ENCODE data around the gene PTK6.

Gene PTK6

GRCh38 chr20:63565699-63566335 lies 28.6 kb upstream of the PTK6 start:
- DNase-seq (ENCODE audit: extremely low spot score) = no peak
- no peak for TF ChIP-seq CTCF (IDR thresholded peaks at IDR 0.05; ENCODE audit: control extremely low read depth, extremely low read depth, low read depth, missing control alignments)
- POLR2A ChIA-PET = interaction anchor here (0.7 to 0.9 kb wide), 2 partner anchors 11 to 13 kb away, joined by 3 read pairs; no protein-coding TSS in a partner anchor
- CTCF ChIA-PET = interaction anchor here (1.8 to 1.9 kb wide), 2 partner anchors 11 to 28 kb away, joined by 4 to 8 read pairs; partner anchors contain the start of genes FNDC11 and PTK6

DNA sequence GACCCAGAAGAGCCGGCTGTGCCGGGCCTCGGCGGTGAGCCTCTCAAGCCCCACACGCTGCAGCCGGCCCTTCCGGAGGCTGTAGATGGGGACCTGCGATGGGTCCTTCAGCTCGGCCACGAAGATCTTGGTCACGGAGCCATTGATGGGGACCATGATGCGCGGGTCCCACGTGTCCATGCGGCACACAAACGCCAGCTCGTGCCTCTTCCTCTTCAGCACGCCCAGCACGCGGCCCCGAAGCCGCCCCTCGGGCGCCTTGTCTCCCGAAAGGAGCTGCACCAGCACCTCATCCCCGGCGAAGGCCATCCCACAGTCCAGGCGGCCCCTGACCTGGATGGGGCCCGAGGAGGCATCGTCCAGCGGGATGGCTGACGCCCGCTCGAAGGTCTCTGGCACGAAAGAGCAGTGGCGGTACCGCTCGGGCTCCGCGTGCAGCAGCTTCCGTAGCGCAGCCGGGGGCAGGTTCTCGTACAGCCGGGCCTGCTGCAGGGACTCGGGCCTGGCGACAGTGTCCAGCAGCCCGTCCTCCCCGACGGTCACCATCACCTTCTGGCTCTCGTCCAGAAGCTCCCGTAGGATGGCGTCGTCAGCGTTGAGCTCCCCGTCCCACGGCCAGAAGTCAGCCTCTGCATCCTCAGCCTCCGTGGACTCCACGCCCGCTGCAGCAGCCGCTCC lies 28.0 kb upstream of the PTK6 start:
- DNase-seq (ENCODE audit: extremely low spot score) = no peak
- POLR2A ChIA-PET = interaction anchor here (0.7 to 0.9 kb wide), 2 partner anchors 10 to 12 kb away, joined by 3 read pairs; no protein-coding TSS in a partner anchor
- TF ChIP-seq CTCF (IDR thresholded peaks at IDR 0.05; ENCODE audit: control extremely low read depth, extremely low read depth, low read depth, missing control alignments) = no peak
- CTCF ChIA-PET = interaction anchor here (1.8 to 1.9 kb wide), 2 partner anchors 11 to 27 kb away, joined by 4 to 8 read pairs; partner anchors contain the start of genes FNDC11 and PTK6

- TF ChIP-seq CTCF (IDR thresholded peaks at IDR 0.05; ENCODE audit: control extremely low read depth, extremely low read depth, low read depth, missing control alignments) = no peak
- CTCF ChIA-PET = interaction anchor here (3.9 kb wide), 1 partner anchor 26 kb away, joined by 15 read pairs; the partner anchor contains the start of gene PTK6
- POLR2A ChIA-PET = no interaction called here
- no peak for DNase-seq (ENCODE audit: extremely low spot score)
These were observed 27.0 kb upstream of the PTK6 start for GRCh38 chr20:63564036-63564810.

GRCh38 chr20:63563225-63563935 lies 26.2 kb upstream of the PTK6 start:
- no peak for TF ChIP-seq CTCF (IDR thresholded peaks at IDR 0.05; ENCODE audit: control extremely low read depth, extremely low read depth, low read depth, missing control alignments)
- ChIA-PET POLR2A (interaction anchor here (1.2 kb wide), 1 partner anchor 18 kb away, joined by 4 read pairs; no protein-coding TSS in a partner anchor), CTCF (interaction anchor here (3.9 kb wide), 1 partner anchor 26 kb away, joined by 15 read pairs; the partner anchor contains the start of gene PTK6)
- no peak for DNase-seq (ENCODE audit: extremely low spot score)

DNA sequence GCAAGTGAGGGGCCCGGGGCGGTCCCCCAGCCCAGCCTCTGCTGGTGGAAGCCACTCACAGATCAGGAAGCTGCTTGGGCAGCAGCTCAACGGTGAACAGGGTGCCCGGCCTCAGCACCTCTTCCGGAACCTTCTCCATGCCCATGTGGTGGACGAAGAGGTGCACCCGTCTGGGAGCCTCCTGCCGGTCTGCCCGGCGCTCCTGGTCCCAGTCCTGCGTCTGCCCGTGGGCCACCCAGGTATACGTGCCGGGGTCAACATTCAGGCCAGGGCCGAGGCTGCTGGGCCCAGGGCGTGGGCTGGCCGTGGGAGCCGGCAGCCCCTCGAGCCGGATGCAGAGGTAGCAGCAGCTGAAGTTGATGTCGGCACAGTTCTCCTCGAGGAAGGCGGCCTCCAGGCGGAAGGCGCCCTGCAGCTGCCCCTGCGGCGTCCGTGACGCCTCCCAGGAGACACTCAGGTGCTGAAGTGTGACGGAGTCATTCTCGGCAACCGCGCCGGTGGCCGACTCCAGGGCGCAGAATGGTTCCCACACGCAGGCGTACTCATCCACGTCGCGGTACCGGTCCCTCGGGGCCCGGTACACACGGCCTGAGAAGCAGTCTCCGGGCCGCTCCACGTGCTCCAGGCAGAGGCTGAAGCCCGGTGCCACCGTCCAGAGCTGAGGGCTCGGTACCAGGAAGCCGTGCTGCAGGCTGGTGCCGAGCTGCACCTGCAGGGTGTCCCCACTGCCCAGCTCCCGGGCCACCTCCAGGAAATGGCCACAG lies 25.5 kb upstream of the PTK6 start:
- POLR2A ChIA-PET = interaction anchor here (1.2 kb wide), 1 partner anchor 19 kb away, joined by 4 read pairs; no protein-coding TSS in a partner anchor

More for the DNA sequence above, 25.5 kb upstream of the PTK6 start:
- CTCF ChIA-PET = interaction anchor here (3.9 kb wide), 1 partner anchor 25 kb away, joined by 15 read pairs; the partner anchor contains the start of gene PTK6
- TF ChIP-seq CTCF (IDR thresholded peaks at IDR 0.05; ENCODE audit: control extremely low read depth, extremely low read depth, low read depth, missing control alignments) = no peak
- DNase-seq (ENCODE audit: extremely low spot score) = no peak

Measured in GM10248 (cell line).